Stimulated activated CD4-positive, alpha-beta T cell treated with anti-CD3 and anti-CD28 coated beads, Interleukin-2, amount 100 ng/mL, for 48 hours (primary cell): ENCODE results near the gene ZNF397.

Source experiments
- DNase-seq, 2 donors: peaks; one replicate each; pipeline ENCODE4 v3.0.0-alpha.2; 2020

The ZNF397 gene

DNA sequence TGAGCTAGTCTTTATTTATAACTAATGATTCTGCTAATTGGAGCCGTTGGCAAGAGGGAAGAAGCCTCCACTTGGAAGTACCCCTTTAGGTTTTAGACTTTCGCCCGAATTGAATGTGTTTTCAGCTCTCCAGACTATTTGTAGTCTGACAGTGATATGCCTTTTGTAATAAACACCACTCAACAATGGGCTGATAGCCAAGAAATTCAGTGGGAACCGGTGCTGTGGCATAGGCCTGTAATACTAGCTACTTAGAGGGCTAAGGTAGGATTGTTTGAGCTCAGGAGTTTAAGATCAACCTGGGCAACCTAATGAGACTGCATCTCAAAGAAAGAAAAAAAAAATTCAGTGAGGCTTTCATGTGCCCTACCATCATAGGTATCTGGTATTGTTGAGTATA lies 62.8 kb downstream of the ZNF397 start:
- no peak for DNase-seq

DNA sequence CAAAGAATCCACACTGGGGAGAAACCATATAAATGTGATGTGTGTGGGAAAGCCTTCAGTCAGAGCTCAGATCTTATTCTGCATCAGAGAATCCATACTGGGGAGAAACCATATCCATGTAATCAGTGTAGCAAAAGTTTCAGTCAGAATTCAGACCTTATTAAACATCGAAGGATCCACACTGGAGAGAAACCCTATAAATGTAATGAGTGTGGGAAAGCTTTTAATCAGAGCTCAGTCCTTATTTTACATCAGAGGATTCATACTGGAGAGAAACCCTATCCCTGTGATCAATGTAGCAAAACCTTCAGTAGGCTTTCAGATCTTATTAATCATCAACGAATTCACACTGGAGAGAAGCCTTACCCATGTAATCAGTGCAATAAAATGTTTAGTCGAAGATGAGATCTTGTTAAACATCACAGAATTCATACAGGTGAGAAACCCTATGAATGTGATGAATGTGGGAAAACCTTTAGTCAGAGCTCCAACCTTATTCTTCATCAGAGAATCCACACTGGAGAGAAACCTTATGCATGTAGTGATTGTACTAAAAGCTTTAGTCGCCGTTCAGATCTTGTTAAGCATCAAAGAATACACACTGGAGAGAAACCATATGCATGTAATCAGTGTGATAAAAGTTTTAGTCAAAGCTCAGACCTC lies 65.9 kb downstream of the ZNF397 start:
- no peak for DNase-seq
